ENCODE results near the gene ISCA2.

The ISCA2 gene

DNA sequence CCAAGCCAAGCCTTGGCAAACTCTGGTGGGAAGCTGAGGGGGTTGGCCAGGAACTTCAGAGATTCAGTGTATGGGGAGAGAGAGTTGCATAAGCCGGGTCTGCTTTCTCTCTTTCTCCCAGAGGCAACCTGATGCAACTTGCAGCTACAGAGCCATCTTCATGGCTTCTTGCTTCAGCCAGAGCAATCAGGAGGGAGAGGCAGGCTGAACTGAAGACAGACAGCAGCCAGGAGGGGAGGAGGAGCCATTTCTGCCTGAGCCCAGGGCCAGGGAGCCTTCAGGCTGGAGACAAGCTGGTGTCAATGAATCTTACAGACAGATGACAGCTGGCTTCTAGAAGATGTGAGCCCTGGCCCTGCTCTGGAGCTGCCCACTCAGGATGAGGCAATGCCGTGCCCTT, 19.2 kb upstream of the ISCA2 start:
- Mint-ChIP-seq H3K4me3 (no peak overlapping the region), H3K27ac (no peak overlapping the region), H3K4me1 (ENCODE audit: low read depth) (no peaks in the 10 kb centered on the region), H3K36me3 (peaks cover 2% of the 10 kb centered on the region), H3K9me3 (ENCODE audit: low read depth) (no peaks in the 10 kb centered on the region), H3K27me3 (no peaks in the 10 kb centered on the region)

DNA sequence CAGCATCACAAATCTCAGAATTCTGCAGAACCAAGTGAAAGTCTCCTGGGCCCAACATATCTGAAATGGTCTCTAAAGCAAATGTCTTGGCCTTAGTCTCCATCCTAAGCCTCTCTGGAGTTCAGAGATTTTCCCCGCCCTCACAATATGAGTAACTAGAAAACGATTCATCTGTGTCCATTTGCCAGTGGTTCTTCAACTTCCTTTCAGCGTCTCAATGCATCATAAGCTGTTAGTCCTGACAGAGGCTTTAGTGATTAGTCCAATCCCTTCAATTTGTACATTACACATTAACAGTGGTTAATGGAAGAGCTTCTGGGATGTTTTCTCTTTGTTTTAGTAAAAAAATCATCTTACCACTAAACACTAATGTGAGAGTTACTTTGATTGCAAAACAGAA, 17.9 kb upstream of the ISCA2 start:
- H3K4me3 Mint-ChIP-seq: no peak overlapping the region
- no peak overlapping the region for H3K27ac Mint-ChIP-seq
- no peaks in the 10 kb centered on the region for H3K27me3 Mint-ChIP-seq
- H3K36me3 Mint-ChIP-seq: peaks cover 2% of the 10 kb centered on the region
- H3K9me3 Mint-ChIP-seq (ENCODE audit: low read depth): no peaks in the 10 kb centered on the region
- H3K4me1 Mint-ChIP-seq (ENCODE audit: low read depth): no peaks in the 10 kb centered on the region

- no peaks in the 10 kb centered on the region for H3K9me3 Mint-ChIP-seq (ENCODE audit: low read depth)
- no peak overlapping the region for H3K27ac Mint-ChIP-seq
- no peaks in the 10 kb centered on the region for H3K4me1 Mint-ChIP-seq (ENCODE audit: low read depth)
- H3K4me3 Mint-ChIP-seq: no peak overlapping the region
- H3K36me3 Mint-ChIP-seq: peaks cover 2% of the 10 kb centered on the region
- H3K27me3 Mint-ChIP-seq: no peaks in the 10 kb centered on the region
Observed at GRCh38 chr14:74476107-74476506, 17.5 kb upstream of the ISCA2 start.

DNA sequence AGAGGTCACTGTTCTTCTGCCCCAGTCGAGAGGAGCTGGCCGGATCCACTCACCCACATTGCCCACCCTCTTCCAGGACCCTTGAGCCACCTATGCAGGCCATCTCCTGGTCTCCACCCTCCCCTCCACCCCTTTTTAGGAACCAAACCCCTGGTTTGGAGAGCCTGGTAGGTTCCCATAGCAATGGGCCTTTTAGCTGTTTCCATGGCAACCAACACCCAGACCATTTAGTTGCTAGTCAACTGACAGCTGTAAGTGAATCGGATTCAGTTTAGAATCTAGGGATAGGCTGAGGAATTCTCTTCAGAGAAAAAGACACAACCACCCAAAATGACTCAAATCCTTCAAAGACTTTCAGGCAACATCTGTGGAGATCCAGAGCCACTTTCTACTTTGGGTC, 17.0 kb upstream of the ISCA2 start:
- no peaks in the 10 kb centered on the region for H3K27me3 Mint-ChIP-seq
- H3K27ac Mint-ChIP-seq: no peak overlapping the region
- no peaks in the 10 kb centered on the region for H3K9me3 Mint-ChIP-seq (ENCODE audit: low read depth)
- H3K4me1 Mint-ChIP-seq (ENCODE audit: low read depth): no peaks in the 10 kb centered on the region
- H3K36me3 Mint-ChIP-seq: peaks cover 4% of the 10 kb centered on the region
- H3K4me3 Mint-ChIP-seq: no peak overlapping the region

GRCh38 chr14:74478996-74479635, 14.4 kb upstream of the ISCA2 start:
- Mint-ChIP-seq H3K9me3 (ENCODE audit: low read depth) (no peaks in the 10 kb centered on the region), H3K36me3 (peaks cover 9% of the 10 kb centered on the region), H3K27me3 (no peaks in the 10 kb centered on the region), H3K4me1 (ENCODE audit: low read depth) (no peaks in the 10 kb centered on the region), H3K27ac (no peak overlapping the region), H3K4me3 (no peak overlapping the region)

DNA sequence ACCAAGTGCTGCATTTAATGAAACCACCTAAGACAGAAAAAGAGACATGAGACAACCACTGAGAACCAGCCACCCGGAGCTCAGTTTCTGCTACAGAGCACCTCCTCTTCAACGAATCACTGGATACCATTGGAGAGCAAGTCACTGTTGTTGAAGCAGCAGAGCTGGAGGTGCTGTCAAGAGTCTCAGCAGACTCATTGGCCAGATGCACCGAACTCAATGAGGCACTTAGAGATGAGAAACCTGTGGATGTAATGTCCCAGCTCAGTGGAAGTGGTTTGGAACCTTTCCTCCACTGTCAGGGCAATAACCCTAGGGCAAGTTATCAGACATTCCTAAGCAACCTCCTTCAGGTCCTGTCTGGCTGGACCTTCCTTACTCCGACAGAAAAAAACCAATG, 13.5 kb upstream of the ISCA2 start:
- H3K4me3 Mint-ChIP-seq: no peak overlapping the region
- H3K27me3 Mint-ChIP-seq: no peaks in the 10 kb centered on the region
- H3K9me3 Mint-ChIP-seq (ENCODE audit: low read depth): no peaks in the 10 kb centered on the region
- H3K27ac Mint-ChIP-seq: no peak overlapping the region
- H3K4me1 Mint-ChIP-seq (ENCODE audit: low read depth): no peaks in the 10 kb centered on the region
- peaks cover 9% of the 10 kb centered on the region for H3K36me3 Mint-ChIP-seq

- no peaks in the 10 kb centered on the region for H3K27me3 Mint-ChIP-seq
- peaks cover 7% of the 10 kb centered on the region for H3K36me3 Mint-ChIP-seq
- no peak overlapping the region for H3K27ac Mint-ChIP-seq
- no peaks in the 10 kb centered on the region for H3K9me3 Mint-ChIP-seq (ENCODE audit: low read depth)
- no peaks in the 10 kb centered on the region for H3K4me1 Mint-ChIP-seq (ENCODE audit: low read depth)
- H3K4me3 Mint-ChIP-seq: no peak overlapping the region
Observed at GRCh38 chr14:74482571-74482970, 11.0 kb upstream of the ISCA2 start.

- no peaks in the 10 kb centered on the region for H3K27me3 Mint-ChIP-seq
- H3K4me3 Mint-ChIP-seq: no peak overlapping the region
- H3K27ac Mint-ChIP-seq: no peak overlapping the region
- H3K9me3 Mint-ChIP-seq (ENCODE audit: low read depth): no peaks in the 10 kb centered on the region
- peaks cover 7% of the 10 kb centered on the region for H3K36me3 Mint-ChIP-seq
- no peaks in the 10 kb centered on the region for H3K4me1 Mint-ChIP-seq (ENCODE audit: low read depth)
Observed at GRCh38 chr14:74483321-74483720, 10.2 kb upstream of the ISCA2 start.

- Mint-ChIP-seq H3K4me1 (ENCODE audit: low read depth) (peaks cover 14% of the 10 kb centered on the region), H3K27me3 (no peaks in the 10 kb centered on the region), H3K27ac (no peak overlapping the region), H3K9me3 (ENCODE audit: low read depth) (no peaks in the 10 kb centered on the region), H3K36me3 (peaks cover 6% of the 10 kb centered on the region), H3K4me3 (no peak overlapping the region)
Observed at GRCh38 chr14:74486164-74486563, 7.4 kb upstream of the ISCA2 start.

- no peaks in the 10 kb centered on the region for H3K27me3 Mint-ChIP-seq
- no peak overlapping the region for H3K27ac Mint-ChIP-seq
- no peaks in the 10 kb centered on the region for H3K9me3 Mint-ChIP-seq (ENCODE audit: low read depth)
- H3K36me3 Mint-ChIP-seq: no peaks in the 10 kb centered on the region
- H3K4me3 Mint-ChIP-seq: no peak overlapping the region
- peaks cover 14% of the 10 kb centered on the region for H3K4me1 Mint-ChIP-seq (ENCODE audit: low read depth)
Observed at GRCh38 chr14:74488786-74489397, 4.7 kb upstream of the ISCA2 start.

GRCh38 chr14:74490486-74490885, 3.1 kb upstream of the ISCA2 start:
- Mint-ChIP-seq H3K9me3 (ENCODE audit: low read depth) (no peaks in the 10 kb centered on the region), H3K36me3 (no peaks in the 10 kb centered on the region), H3K27me3 (no peaks in the 10 kb centered on the region), H3K4me3 (no peak overlapping the region), H3K27ac (no peak overlapping the region), H3K4me1 (ENCODE audit: low read depth) (peaks cover 29% of the 10 kb centered on the region)

GRCh38 chr14:74491956-74492775, 1.4 kb upstream of the ISCA2 start:
- H3K27me3 Mint-ChIP-seq: no peaks in the 10 kb centered on the region
- no peak overlapping the region for H3K27ac Mint-ChIP-seq
- H3K9me3 Mint-ChIP-seq (ENCODE audit: low read depth): no peaks in the 10 kb centered on the region
- H3K4me3 Mint-ChIP-seq: no peak overlapping the region
- H3K36me3 Mint-ChIP-seq: no peaks in the 10 kb centered on the region
- peaks cover 35% of the 10 kb centered on the region for H3K4me1 Mint-ChIP-seq (ENCODE audit: low read depth)

DNA sequence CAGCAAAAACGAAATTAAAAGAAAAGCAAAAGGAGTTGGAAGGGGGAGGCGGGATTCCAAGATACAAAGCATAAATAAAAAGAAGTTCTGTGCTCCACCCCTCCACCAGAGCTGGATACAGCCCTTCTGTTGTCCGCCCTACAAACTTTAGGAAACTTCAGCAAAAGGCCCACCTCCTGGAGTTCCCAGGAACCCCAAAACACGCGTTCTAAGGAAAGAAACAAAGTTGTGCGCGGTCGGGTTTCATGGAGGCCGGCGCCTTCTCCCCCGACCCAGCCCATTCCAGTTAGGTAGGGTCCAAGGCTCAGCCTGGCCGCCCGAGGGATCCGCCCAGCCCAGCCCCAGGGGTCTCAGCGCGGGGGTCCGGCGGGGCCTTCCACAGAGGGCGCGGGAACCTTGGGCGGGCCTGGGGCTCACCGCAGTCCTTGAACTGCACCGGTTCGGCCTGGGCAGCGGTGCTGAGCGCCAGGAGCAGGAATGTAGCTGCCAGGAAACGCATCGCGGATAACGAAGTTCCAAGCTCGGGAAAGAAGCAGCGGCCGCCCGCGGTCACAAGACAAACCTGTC, 706 bp upstream of the ISCA2 start, which contains the start of gene NPC2:
NPC2 (minus strand) TSS at position 530 of the 567 bp plus-strand sequence; CDS start at position 499, 31 bp downstream.
- no peaks in the 10 kb centered on the region for H3K9me3 Mint-ChIP-seq (ENCODE audit: low read depth)
- peaks cover 38% of the 10 kb centered on the region for H3K4me1 Mint-ChIP-seq (ENCODE audit: low read depth)
- no peak within 1 kb of the TSS for H3K4me3 Mint-ChIP-seq
- H3K27me3 Mint-ChIP-seq: no peaks in the 10 kb centered on the region
- no peaks in the 10 kb centered on the region for H3K36me3 Mint-ChIP-seq
- peak within 1 kb of the TSS; percentile 94 for H3K27ac Mint-ChIP-seq

DNA sequence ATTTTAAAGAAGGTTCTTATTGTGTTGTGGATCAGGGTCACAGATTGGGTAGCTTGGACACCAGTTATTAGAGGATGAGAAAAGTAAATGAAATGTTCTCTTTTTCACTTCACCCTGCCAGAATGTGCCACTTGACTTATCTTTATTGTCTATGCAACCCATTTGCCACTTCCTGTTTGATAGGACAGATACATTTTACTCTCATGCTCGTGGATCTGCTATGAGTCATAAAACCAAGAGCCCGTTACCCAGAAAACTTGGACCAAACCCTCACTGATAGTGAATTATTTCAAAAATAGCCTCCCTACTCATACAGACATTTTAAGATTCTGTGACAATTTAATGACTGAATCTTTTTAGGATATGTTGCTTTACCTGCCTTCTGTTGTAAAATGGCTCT, 1.8 kb downstream of the ISCA2 start:
- no peak overlapping the region for H3K4me3 Mint-ChIP-seq
- peaks cover 2% of the 10 kb centered on the region for H3K36me3 Mint-ChIP-seq
- H3K27me3 Mint-ChIP-seq: no peaks in the 10 kb centered on the region
- peaks cover 27% of the 10 kb centered on the region for H3K4me1 Mint-ChIP-seq (ENCODE audit: low read depth)
- H3K27ac Mint-ChIP-seq: peak overlapping the region; percentile 83
- no peaks in the 10 kb centered on the region for H3K9me3 Mint-ChIP-seq (ENCODE audit: low read depth)

All from activated naive CD8-positive, alpha-beta T cell (primary cell).